GM21381 (cell line): ENCODE results near the gene IL10RA.

ENCODE experiments used
- ATAC-seq: cut with Tn5 transposase; IDR thresholded peaks from one replicate; pipeline ENCODE4 v1.9.1; 2021; ENCODE audit warnings: mild to moderate bottlenecking, moderate library complexity; ENCODE audit not compliant: unreplicated experiment

The IL10RA gene

GRCh38 chr11:118042796-118043195 lies 56.6 kb downstream of the IL10RA start:
- no peak for ATAC-seq

GRCh38 chr11:118045191-118045590 lies 59.0 kb downstream of the IL10RA start:
- ATAC-seq, result no peak

GRCh38 chr11:118046051-118046963 lies 60.1 kb downstream of the IL10RA start:
- no peak for ATAC-seq

- ATAC-seq, result no peak
These were observed 60.9 kb downstream of the IL10RA start for GRCh38 chr11:118046964-118047700.

- ATAC-seq, result no peak
These were observed 61.6 kb downstream of the IL10RA start for GRCh38 chr11:118047749-118048148.

- ATAC-seq, result no peak
These were observed 62.5 kb downstream of the IL10RA start for GRCh38 chr11:118048472-118049370.

GRCh38 chr11:118049771-118050170 lies 63.6 kb downstream of the IL10RA start:
- ATAC-seq, result no peak

- no peak for ATAC-seq
These were observed 64.2 kb downstream of the IL10RA start for GRCh38 chr11:118050208-118050891.
